ENCODE results near the gene HOXB5.

The HOXB5 gene

DNA sequence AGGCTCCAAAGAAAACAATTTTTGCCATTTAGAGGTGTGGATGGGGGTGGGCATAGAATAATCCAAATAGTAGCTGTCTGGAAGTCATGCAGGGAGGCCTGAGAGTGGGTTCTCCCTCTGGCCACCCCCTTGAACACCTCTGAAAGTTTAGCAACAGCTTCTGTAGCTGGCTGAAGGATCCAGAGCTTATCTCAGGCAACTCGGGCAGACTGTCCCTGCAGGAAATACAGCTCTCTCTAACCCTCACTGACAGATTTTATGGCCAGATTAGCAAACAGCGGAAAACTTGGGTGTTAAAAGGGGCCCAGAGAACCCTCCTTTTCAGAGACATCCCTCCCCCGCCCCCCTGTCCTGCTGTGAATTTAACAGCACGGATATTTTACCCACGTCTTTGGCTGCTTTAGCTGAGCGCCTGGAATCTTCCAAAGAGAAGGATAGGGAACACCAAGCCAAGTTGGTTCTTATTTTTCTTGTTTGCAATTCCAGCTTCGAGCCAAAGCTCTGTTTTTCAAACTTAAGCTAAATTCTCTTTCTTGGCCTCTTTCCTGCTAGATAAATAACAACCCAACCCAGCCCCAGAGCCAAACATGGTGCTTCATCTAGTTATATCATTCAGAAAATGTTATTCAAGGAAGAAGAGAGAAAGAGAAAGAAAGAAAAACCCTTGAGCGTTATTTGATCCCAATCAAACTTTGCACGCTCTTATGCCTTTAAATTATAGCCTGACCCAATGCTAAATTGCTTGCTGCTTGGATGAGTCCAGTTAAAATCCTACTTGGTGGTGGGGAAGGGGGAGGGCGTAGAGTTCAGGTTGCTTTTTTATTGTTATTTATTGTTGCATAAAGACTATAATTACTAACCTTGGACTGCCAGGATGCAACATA lies 46.4 kb downstream of the HOXB5 start:
- DNase-seq = peak; percentile 42

DNA sequence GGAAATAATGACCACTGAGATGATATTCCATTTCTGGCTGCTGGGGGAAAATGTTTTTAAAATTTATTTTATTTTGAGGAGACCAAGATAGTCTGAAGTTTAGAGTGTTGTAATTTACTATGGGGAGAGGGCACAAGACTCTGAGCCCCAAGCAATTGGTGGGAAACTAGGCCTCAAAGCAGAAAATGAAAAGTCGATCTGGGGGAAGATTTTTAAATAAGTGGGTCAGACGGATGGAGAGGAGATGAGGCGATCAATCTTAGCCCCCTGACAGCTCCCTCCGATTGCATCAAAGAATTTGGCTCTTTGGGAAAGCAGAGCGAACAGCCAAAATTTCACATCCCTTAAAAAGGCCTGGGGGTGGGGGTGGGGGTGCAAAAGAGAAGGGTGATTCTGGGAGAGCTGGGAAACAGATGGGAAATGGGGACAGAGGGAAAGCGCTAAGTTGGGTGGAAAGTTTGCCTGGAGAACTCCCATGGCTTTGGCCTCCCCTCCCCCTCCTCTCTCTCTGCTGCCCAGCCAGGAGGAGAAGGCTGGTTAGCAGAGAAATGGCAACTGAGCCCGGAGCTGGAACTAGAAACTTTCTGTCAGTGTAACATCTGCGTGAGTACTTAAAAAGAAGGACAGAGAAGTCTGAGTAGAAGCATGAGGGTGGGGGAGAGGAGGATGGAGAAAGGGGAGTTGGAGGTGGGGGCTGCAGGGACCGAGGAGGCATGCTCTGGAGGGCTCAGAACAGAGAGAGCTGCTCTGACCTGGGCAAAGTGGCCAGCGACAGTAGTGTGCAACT lies 47.2 kb downstream of the HOXB5 start:
- DNase-seq = no peak

DNA sequence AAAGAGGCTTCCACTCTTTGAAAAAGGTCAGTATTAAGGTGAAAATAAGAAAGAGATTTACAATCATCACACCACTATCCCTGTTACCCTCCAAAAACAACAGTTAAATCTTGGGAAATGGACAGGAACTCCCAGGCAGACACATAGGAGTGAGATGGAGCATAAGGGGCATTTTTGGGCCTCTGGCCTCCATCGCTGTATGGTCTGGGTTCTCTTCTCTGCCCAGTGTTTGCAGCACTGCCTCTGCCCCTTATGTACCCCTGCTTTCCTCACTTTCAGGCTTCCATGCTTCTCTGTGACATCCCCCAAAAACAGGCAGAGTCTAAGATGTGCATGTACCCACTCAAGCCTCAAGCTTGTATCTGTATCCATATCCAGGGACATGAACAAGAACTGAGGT lies 48.0 kb downstream of the HOXB5 start:
- DNase-seq = no peak

DNA sequence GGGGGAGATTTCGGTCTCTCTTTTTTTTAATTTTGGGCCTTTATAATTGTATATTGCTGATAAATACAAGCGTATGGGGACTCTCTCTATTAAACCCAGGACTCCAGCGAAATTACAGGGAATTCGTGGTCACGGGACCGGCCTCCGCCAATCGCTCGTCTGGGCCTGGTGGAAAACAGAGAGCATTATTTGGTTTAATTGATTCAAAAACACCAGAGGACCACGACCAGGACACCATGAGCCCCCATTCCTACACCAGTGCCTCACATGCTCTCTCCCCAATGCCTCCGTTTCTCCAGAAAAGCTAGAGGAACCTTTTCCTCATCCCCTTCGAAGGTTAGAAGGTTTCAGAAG lies 48.6 kb downstream of the HOXB5 start, which contains the start of gene HOXB2:
Gene HOXB2, minus strand, starts transcription at position 88 of the 354 bp plus-strand sequence. CDS start 198 bp downstream, outside the sequence.
- no peak for DNase-seq

DNA sequence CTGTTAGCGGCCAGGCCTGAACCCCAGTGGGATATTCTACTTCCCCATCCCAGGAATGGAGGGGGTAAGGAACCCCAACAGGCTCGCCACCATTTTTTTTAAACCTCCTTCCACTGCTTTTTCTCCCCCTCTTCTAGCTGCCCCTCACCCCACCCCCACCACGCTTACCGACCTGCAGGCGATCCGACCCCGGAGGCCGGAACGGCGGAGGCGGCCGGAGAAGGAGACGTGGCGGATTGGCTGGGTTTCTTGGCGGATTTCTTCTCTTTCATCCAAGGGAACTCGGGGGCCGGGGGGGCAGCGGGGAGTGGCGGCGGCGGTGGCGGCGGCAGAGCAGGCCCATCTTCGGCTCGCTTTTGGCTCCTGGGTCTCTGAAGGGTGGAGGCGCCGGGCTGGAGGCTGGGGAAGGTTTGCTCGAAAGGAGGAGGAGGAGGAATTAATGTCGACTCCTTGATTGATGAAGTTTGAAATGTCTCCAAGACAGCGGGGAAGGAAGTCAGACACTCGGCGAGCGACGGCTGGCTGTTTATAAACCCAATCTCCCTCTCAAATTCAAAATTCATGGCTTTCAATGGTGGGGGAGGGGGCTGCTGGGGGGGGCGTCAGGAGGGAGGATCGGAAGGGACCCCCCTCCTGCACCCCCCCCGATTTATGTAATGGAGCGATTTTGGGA lies 49.1 kb downstream of the HOXB5 start:
- DNase-seq = peak; percentile 62

DNA sequence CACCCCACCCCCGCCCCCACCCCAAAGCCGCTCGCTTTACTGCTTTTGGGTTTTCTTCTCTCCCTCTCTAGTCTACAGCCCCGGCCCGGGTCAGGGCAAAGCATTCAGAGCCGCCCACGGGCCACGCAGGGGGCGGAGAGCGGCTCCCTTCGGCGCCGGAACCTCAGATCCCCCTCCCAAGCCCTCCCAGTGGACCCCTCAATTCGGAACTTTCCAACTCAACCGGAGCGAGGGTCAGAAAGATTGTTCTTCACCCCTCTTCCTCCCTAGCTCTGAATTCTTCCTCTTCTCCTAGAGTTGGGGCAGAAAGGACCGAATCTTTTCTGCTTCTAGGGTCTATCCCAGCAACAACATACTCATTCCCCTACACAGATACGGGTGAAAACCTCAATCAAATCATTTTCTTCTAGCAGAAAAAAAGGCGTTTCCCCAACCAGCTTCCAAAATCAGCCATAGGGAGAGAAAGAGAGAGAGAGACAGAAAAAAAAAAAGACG lies 49.7 kb downstream of the HOXB5 start:
- no peak for DNase-seq

DNA sequence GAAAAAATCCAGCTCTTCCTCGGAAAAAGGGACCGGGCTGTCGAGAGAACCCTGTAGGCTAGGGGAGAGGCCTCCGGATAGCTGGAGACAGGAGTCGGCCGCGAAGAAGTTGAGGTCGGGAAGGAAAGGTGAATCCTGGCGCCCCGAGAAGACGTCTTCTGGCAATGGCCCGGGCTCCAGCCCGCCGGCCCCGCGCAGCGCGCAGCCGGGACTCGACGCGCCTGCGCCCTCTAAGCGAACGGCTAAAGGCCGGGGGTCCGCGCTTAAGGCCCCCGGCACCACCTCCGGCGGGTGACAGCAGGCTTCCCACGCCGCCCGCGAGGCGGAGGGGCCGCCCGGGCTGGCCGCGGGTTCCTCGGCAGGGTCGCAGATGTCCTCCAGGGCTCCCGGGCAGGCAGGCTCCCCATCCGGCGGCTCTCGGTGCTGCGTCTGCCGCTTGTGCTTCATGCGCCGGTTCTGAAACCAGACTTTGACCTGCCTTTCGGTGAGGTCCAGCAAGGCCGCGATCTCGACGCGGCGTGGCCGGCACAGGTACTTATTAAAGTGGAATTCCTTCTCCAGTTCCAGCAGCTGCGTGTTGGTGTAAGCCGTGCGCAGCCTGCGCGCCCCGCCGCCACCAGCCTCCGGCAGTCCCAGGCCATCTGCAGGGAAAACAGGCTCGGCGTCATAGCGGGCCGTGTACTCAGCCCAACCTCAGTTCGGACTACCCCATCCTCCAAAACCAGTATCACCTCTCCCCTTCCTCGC lies 50.3 kb downstream of the HOXB5 start:
- peak; percentile 76 for DNase-seq

DNA sequence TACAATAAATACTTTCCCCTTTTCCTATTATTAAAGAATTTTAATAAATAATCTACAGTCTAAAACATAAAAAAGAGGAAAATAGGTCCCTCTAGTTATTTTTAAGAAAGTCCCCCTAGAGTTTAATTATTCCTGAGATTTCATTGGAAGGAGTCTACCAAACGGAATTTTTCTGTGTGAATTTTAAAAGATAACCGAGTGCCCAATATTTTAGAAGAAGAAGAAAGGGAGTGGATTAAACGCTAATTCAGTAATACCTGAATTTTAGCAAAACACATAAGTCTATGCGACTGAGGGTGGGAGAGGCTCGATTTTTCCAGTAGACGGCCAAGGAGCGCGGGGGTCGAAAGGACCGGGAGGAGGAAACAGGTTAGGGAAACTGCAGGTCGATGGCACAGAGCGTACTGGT lies 50.9 kb downstream of the HOXB5 start:
- no peak for DNase-seq

DNA sequence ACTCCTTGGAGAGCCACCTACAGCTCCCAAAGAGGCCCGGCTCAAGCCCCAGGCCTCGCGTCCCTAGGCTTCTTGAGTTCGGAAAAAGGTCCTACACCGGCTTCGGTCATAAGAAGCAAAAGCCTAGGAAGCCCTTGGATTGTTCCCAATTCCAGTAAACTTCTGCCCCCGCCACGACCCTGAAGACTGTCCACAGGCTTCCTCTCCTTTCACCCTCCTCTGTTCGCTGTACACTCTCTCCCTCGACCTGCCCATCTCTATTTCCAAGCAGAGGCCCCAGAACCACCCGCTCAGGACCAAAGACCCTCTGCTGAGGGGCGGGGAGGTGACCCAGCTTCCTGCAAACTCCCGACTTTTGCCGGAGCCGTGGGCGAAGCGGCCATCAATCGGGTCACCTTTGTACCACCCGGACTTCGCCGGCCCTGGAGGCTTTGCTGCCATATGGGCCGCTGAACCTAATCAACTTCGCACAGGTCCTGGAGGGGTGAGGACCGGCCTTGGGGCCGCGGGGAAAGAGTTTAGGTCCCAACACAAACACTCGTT lies 51.4 kb downstream of the HOXB5 start:
- DNase-seq = peak; percentile 53

DNA sequence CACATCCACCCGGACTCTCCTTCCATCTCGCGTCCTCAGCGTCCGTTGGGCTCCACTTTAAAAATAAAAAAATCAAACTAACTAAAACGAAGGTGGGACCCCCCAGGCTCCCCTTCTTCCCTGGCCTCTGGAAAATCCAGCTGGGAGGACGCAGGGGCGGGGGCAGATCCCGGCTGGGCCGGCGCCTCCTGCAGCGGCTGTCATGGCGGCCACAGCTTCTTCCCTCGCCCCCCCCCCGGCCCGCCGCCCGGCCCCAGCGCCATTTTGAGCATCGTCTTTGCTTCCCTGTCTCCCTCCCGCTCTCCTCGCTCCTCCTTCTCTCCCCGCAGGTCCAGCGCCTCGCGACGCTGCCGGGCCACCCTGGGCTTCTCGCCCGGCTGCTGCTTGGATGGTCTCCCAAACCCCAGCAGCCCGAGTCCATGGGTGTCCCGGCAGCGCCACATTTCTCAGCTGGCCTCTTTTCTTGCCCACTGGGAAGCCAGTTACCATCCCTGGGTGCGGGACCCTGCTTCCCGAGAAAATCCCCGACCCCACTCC lies 51.9 kb downstream of the HOXB5 start:
- DNase-seq = peak; percentile 43
